ENCODE measurements around the gene CAPN12. TPM values are rescaled to one million over a fixed set of nuclear protein-coding genes. Genes with fewer than 3 reads are reported as not detected.

Gene CAPN12
- polyA plus RNA-seq, 1 donor from 2014 or later, result 31.6 TPM

DNA sequence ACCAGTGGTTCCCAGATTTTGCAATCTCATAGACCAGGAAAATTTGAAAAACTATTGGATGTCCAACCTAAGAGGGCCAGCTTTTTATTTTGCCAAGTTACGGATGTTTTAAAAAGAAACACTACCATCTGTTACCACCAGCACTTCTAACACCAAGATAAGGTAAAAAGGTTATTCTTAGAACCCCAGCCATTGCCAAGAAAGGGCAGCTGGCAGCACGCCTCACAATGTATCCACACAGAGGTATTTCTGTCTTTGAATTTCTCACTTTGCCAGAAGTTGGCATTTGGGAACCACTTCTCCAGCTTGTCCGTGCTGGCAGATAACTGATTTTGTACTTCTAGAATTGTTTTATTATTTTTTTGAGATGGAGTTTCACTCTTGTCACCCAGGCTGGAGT lies 28.7 kb downstream of the CAPN12 start:
- H3K36me3 Mint-ChIP-seq, result no peaks in the 10 kb centered on the region
- peak overlapping the region in 1 of 3 donors; percentile 19 for H3K27ac Mint-ChIP-seq
- H3K4me3 Mint-ChIP-seq, result no peak overlapping the region
- H3K4me1 Mint-ChIP-seq, result no peaks in the 10 kb centered on the region
- H3K27me3 Mint-ChIP-seq, result no peaks in the 10 kb centered on the region
- H3K9me3 Mint-ChIP-seq, result no peaks in the 10 kb centered on the region

DNA sequence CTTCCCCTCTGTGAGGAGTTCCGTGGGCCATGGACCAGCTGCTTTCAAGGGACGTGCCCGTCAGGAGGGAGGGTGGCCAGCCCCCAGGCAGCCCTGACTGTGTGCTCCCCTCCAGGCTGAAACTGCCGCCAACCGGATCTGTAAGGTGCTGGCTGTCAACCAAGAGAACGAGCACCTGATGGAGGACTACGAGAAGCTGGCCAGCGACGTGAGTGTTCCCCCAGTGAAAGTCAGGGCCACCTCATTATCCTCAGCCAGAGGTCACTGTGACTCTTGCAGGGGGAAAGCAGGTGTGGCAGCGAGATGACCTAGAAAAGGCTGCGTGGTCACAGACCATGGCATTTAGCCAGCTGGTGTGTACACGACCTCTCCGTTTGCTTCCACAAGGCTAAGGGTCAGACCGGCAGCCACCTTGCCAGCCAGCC lies 29.9 kb downstream of the CAPN12 start:
- H3K4me3 Mint-ChIP-seq, result no peak overlapping the region
- H3K9me3 Mint-ChIP-seq, result no peaks in the 10 kb centered on the region
- H3K27me3 Mint-ChIP-seq, result no peaks in the 10 kb centered on the region
- H3K27ac Mint-ChIP-seq, result no peak overlapping the region
- no peaks in the 10 kb centered on the region for H3K4me1 Mint-ChIP-seq
- no peaks in the 10 kb centered on the region for H3K36me3 Mint-ChIP-seq

DNA sequence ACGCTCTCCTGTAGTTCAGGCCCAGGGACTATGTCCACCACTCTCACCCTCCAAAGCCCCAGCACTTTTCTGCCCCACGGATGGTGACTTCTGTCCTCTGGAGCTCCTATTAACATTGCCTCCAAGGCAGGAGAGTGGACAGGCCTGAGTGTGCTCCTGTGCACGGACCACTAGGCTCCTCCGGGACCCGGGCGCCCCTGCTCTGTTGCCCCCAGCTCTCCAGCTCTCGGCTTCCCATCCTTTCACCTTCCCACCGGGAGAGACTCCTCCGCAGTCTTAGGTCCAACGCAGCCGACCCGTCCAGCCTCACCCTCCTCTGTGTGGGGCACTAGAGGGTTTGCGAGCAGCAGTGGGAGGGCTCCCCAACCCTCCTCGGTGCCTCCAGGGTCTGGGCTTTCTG lies 30.4 kb downstream of the CAPN12 start:
- H3K9me3 Mint-ChIP-seq, result no peaks in the 10 kb centered on the region
- H3K4me3 Mint-ChIP-seq, result no peak overlapping the region
- no peaks in the 10 kb centered on the region for H3K4me1 Mint-ChIP-seq
- H3K27me3 Mint-ChIP-seq, result no peaks in the 10 kb centered on the region
- H3K27ac Mint-ChIP-seq, result peak overlapping the region in 1 of 3 donors; percentile 17
- no peaks in the 10 kb centered on the region for H3K36me3 Mint-ChIP-seq

- no peaks in the 10 kb centered on the region for H3K9me3 Mint-ChIP-seq
- no peaks in the 10 kb centered on the region for H3K36me3 Mint-ChIP-seq
- H3K27me3 Mint-ChIP-seq, result no peaks in the 10 kb centered on the region
- H3K4me1 Mint-ChIP-seq, result no peaks in the 10 kb centered on the region
- H3K4me3 Mint-ChIP-seq, result no peak overlapping the region
- H3K27ac Mint-ChIP-seq, result peak overlapping the region in 1 of 3 donors; percentile 17
Observed at GRCh38 chr19:38713227-38713649, 31.0 kb downstream of the CAPN12 start.

DNA sequence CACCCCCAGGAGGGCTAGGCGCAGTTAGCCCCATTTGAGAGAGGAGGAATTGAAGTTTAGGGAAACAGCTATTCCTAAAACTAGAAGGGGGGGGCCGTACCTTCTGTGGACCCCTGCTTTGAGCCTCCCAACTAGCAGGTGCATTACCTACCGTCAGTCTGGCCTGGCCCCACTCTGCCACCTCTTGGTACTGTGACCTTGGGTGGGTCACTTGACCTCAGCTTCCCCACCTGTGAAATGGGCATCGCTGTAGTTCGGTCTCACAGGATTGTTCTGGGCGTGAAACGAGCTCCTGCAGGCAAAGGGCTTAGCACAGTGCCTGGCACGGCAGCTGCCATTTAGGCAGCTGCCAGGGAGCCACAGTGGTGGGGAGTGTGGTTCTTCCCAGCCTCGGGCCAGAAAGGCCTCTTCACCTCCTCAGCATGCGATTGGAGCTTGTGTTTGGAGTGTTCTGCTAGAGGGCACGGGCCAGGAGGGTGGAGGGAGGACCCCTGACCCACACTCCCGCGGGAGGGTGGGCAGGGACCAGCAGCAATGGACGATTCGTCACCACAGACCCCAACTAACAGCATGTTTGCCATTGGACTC lies 32.0 kb downstream of the CAPN12 start:
- H3K27me3 Mint-ChIP-seq, result no peaks in the 10 kb centered on the region
- no peak overlapping the region for H3K4me3 Mint-ChIP-seq
- no peaks in the 10 kb centered on the region for H3K36me3 Mint-ChIP-seq
- no peaks in the 10 kb centered on the region for H3K4me1 Mint-ChIP-seq
- H3K9me3 Mint-ChIP-seq, result no peaks in the 10 kb centered on the region
- H3K27ac Mint-ChIP-seq, result no peak overlapping the region

- Mint-ChIP-seq H3K27ac (no peak overlapping the region), H3K36me3 (no peaks in the 10 kb centered on the region), H3K27me3 (no peaks in the 10 kb centered on the region), H3K4me1 (no peaks in the 10 kb centered on the region), H3K4me3 (no peak overlapping the region), H3K9me3 (no peaks in the 10 kb centered on the region)
Observed at GRCh38 chr19:38711726-38712153, 32.5 kb downstream of the CAPN12 start.

DNA sequence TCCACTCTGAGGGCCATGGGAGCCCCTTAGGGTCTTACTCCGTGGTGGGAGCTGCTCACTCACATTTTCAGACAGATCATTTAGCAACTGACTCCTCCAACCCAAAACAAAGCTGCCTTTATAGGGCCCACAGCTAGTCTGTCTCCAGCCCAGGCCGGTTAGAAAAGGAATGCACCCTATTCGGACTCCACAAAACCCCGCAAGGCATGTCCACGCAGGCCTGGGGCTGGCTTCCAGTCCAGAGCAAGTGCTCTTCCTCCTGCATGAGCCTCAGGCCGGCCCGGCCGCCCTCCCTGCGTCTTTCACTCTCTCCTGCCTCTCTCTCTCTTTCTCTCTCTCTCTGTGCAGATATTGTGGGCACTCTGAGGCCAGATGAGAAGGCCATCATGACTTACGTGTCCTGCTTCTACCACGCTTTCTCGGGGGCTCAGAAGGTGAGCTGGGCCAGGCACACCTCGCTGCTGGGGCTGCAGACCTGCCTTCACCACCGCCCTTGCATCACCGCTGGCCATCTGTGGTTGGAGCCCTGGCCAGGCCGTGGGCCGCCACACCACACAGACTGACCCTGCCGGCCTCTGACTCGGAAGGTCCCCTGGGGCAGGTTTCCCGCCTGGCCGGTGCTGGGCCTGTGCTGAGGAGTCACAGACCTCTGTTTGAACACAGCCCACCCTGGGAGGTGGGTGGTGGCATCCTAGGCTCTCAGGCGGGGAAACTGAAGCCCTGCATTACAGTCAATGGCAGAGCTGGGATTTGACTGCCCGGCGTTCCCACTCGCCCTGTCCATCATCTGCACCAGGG lies 33.1 kb downstream of the CAPN12 start:
- no peaks in the 10 kb centered on the region for H3K36me3 Mint-ChIP-seq
- H3K27ac Mint-ChIP-seq, result no peak overlapping the region
- H3K4me3 Mint-ChIP-seq, result no peak overlapping the region

GRCh38 chr19:38710416-38710702 lies 33.9 kb downstream of the CAPN12 start:
- H3K4me1 Mint-ChIP-seq, result no peaks in the 10 kb centered on the region
- no peaks in the 10 kb centered on the region for H3K36me3 Mint-ChIP-seq
- peak overlapping the region in 1 of 4 donors; percentile 47 for H3K4me3 Mint-ChIP-seq
- H3K27ac Mint-ChIP-seq, result peak overlapping the region in 1 of 3 donors; percentile 71
- no peaks in the 10 kb centered on the region for H3K27me3 Mint-ChIP-seq
- H3K9me3 Mint-ChIP-seq, result no peaks in the 10 kb centered on the region

More for the DNA sequence above, 33.1 kb downstream of the CAPN12 start:
- Mint-ChIP-seq H3K27me3 (no peaks in the 10 kb centered on the region), H3K4me1 (no peaks in the 10 kb centered on the region), H3K9me3 (no peaks in the 10 kb centered on the region)

DNA sequence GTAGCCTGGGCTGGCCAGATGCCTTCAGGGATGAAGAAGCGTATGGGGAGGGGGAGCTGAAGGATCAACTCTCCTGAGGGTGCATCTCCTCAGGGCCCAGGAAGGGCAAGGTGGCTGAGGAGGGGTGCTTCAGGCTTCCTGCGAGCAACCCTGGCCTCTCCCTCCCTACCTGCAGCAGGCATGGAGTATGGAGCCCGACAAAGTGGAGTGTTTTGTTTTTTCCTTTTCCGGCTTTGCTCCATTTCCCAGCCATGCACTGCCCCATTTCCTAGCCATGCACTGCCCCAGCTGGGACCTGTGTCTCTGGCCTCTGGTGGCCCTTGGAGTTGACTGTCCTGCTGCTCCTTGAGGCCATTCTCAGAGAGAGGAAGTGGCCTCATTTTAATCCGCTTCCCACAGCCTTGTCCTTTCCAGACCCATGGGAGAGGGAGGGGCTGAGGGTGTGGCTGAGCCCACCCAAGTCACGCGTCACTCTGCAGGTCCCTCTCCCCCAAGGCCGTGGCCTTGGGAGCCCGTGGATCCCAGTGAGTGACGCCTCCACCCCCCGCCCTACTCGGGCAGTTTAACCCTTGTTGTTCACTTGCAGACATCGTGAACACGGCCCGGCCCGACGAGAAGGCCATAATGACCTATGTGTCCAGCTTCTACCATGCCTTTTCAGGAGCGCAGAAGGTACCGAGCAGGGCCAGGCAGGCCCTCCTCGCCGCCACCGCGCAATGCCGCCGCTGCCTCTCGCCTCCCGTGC lies 34.4 kb downstream of the CAPN12 start:
- H3K27me3 Mint-ChIP-seq, result no peaks in the 10 kb centered on the region
- no peaks in the 10 kb centered on the region for H3K36me3 Mint-ChIP-seq
- H3K27ac Mint-ChIP-seq, result peak overlapping the region in 1 of 3 donors; percentile 71

GRCh38 chr19:38709119-38709518 lies 35.2 kb downstream of the CAPN12 start:
- Mint-ChIP-seq H3K9me3 (no peaks in the 10 kb centered on the region), H3K36me3 (no peaks in the 10 kb centered on the region), H3K27ac (no peak overlapping the region), H3K4me3 (no peak overlapping the region), H3K4me1 (no peaks in the 10 kb centered on the region), H3K27me3 (no peaks in the 10 kb centered on the region)

More for the DNA sequence above, 34.4 kb downstream of the CAPN12 start:
- Mint-ChIP-seq H3K4me3 (no peak overlapping the region), H3K4me1 (no peaks in the 10 kb centered on the region), H3K9me3 (no peaks in the 10 kb centered on the region)

GRCh38 chr19:38708413-38709024 lies 35.8 kb downstream of the CAPN12 start:
- H3K36me3 Mint-ChIP-seq, result no peaks in the 10 kb centered on the region
- H3K27me3 Mint-ChIP-seq, result no peaks in the 10 kb centered on the region
- H3K9me3 Mint-ChIP-seq, result no peaks in the 10 kb centered on the region
- H3K27ac Mint-ChIP-seq, result no peak overlapping the region
- no peak overlapping the region for H3K4me3 Mint-ChIP-seq
- H3K4me1 Mint-ChIP-seq, result no peaks in the 10 kb centered on the region

DNA sequence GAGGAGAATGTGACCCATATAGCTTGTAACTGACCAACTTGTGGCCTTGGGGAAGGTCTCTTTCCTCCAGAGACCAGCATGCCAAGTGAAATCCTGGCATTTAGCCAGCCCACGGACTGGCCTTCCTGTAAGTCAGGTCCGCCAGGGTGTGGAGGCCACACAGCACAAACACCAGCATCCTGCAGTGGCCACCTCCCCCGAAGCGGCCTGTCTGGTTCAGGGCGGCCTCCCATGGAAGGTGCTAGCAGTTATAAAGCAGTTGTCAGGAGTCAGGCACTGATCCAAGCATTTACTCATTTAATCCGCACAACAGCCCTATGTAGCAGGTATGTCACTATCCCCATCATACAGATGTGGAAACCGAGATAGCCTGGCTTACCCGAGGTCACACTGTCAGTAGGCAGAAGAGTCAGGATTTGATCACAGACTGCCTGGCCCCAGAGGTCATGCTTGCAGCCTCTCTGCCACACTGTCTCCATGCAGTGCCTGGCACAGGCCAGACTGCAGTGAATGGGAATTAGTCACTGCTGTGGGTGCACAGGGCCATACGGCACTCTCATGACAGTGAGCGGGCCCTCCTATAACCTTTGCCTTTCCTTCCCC lies 36.7 kb downstream of the CAPN12 start:
- Mint-ChIP-seq H3K27me3 (no peaks in the 10 kb centered on the region), H3K9me3 (no peaks in the 10 kb centered on the region), H3K4me1 (no peaks in the 10 kb centered on the region), H3K36me3 (no peaks in the 10 kb centered on the region), H3K4me3 (no peak overlapping the region), H3K27ac (no peak overlapping the region)

- H3K27ac Mint-ChIP-seq, result no peak overlapping the region
- H3K4me1 Mint-ChIP-seq, result no peaks in the 10 kb centered on the region
- H3K36me3 Mint-ChIP-seq, result no peaks in the 10 kb centered on the region
- H3K4me3 Mint-ChIP-seq, result peak overlapping the region in 1 of 4 donors; percentile 32
- no peaks in the 10 kb centered on the region for H3K9me3 Mint-ChIP-seq
- H3K27me3 Mint-ChIP-seq, result no peaks in the 10 kb centered on the region
Observed at GRCh38 chr19:38706792-38707511, 37.3 kb downstream of the CAPN12 start.

- Mint-ChIP-seq H3K36me3 (no peaks in the 10 kb centered on the region), H3K4me3 (no peak overlapping the region), H3K9me3 (no peaks in the 10 kb centered on the region), H3K27me3 (no peaks in the 10 kb centered on the region), H3K27ac (peak overlapping the region in 1 of 3 donors; percentile 50), H3K4me1 (no peaks in the 10 kb centered on the region)
Observed at GRCh38 chr19:38705197-38706019, 38.9 kb downstream of the CAPN12 start.
